Activated CD4-positive, alpha-beta memory T cell treated with anti-CD3 and anti-CD28 coated beads for 36 hours (primary cell): ENCODE results near the gene FUOM. TPM values are rescaled to one million over a fixed set of nuclear protein-coding genes. Genes with fewer than 3 reads are reported as not detected.

Source experiments
- microRNA-seq: library from miRNA; unstranded; fragments of <30 nt; microRNA quantifications from one replicate; pipeline ENCODE4 v1.2.0, GENCODE V29; 2022; ENCODE audit warnings: borderline number of aligned reads, borderline microRNAs expressed, borderline replicate concordance
- total RNA-seq, 2 experiments: library from RNA; stranded (reverse); gene quantifications; one replicate each; pipeline ENCODE4 v1.2.3, GENCODE V29; 2021

The FUOM gene
- total RNA-seq, 2 experiments from 2014 or later, result 46.5 to 49.8 TPM

Small RNAs within 50 kb of the gene (microRNA-seq; reads per million reads assigned to microRNA genes)
- 1.6 reads per million for gene MIR3944

Other genes with a start within 250 kb of the FUOM start
- under 1 TPM; 0.17 to 0.70 TPM for gene KNDC1, start 197.8 kb downstream of the FUOM start, total RNA-seq
- gene UTF1, start 127.8 kb downstream of the FUOM start, total RNA-seq, result not detected
- gene VENTX, start 120.2 kb downstream of the FUOM start, total RNA-seq, result under 1 TPM; 0.07 to 0.12 TPM
- gene ADAM8, start 81.2 kb downstream of the FUOM start, total RNA-seq, result 100 to 1,000 TPM; 160 to 165 TPM
- gene TUBGCP2, start 49.1 kb downstream of the FUOM start, total RNA-seq, result 10 to 100 TPM; 54.5 to 59.1 TPM
- gene ZNF511, start 49.1 kb downstream of the FUOM start, total RNA-seq, result 10 to 100 TPM; 48.7 to 51.5 TPM
- gene CALY, start 21.1 kb downstream of the FUOM start, total RNA-seq, result not detected
- gene PRAP1, start 10.6 kb downstream of the FUOM start, total RNA-seq, result not detected
- 10 to 100 TPM; 60.2 to 64.8 TPM for gene ECHS1, start 15.3 kb upstream of the FUOM start, total RNA-seq
- gene PAOX, start 21.2 kb upstream of the FUOM start, total RNA-seq, result 1 to 10 TPM; 8.8 to 9.6 TPM
- 10 to 100 TPM; 33.9 to 40.3 TPM for gene MTG1, start 36.1 kb upstream of the FUOM start, total RNA-seq
- gene SPRN, start 66.6 kb upstream of the FUOM start, total RNA-seq, result not detected
- gene SCART1, start 95.9 kb upstream of the FUOM start, total RNA-seq, result 1 to 10 TPM; 5.4 to 6.2 TPM
- under 1 TPM; 0.46 to 0.86 TPM for gene CYP2E1, start 169.3 kb upstream of the FUOM start, total RNA-seq
- gene SYCE1, start 207.6 kb upstream of the FUOM start, total RNA-seq, result under 1 TPM in 1 of 2 experiments, not detected in 1; 0.14 TPM